HUES48 (cell line): ENCODE data around the gene ESR2.

Experiments
- H3K27ac ChIP-seq: one replicate; pipeline ENCODE4 v1.7.0; 2013; ENCODE audit warnings: low read depth, low read length, inconsistent platforms
- H3K27me3 ChIP-seq: 2 replicates; pipeline ENCODE4 v1.6.1; 2013; ENCODE audit warnings: mild to moderate bottlenecking, low read length; ENCODE audit not compliant: control insufficient read depth, insufficient read depth
- H3K36me3 ChIP-seq: 2 replicates; pipeline ENCODE4 v1.6.1; 2013; ENCODE audit warnings: low read length; ENCODE audit not compliant: control insufficient read depth, insufficient read depth
- H3K4me1 ChIP-seq: 2 replicates; pipeline ENCODE4 v1.6.1; 2013; ENCODE audit warnings: mild to moderate bottlenecking, low read length; ENCODE audit not compliant: control insufficient read depth, insufficient read depth
- H3K4me3 ChIP-seq: 2 replicates; pipeline ENCODE4 v1.5.1; 2013; ENCODE audit warnings: mild to moderate bottlenecking, low read depth, low read length
- H3K9ac ChIP-seq: 2 replicates; pipeline ENCODE4 v1.6.1; 2013; ENCODE audit warnings: mild to moderate bottlenecking, low read depth, low read length, moderate library complexity
- H3K9me3 ChIP-seq: 2 replicates; pipeline ENCODE4 v1.6.1; 2013; ENCODE audit warnings: low read length; ENCODE audit not compliant: control insufficient read depth, insufficient read depth

The ESR2 gene

DNA sequence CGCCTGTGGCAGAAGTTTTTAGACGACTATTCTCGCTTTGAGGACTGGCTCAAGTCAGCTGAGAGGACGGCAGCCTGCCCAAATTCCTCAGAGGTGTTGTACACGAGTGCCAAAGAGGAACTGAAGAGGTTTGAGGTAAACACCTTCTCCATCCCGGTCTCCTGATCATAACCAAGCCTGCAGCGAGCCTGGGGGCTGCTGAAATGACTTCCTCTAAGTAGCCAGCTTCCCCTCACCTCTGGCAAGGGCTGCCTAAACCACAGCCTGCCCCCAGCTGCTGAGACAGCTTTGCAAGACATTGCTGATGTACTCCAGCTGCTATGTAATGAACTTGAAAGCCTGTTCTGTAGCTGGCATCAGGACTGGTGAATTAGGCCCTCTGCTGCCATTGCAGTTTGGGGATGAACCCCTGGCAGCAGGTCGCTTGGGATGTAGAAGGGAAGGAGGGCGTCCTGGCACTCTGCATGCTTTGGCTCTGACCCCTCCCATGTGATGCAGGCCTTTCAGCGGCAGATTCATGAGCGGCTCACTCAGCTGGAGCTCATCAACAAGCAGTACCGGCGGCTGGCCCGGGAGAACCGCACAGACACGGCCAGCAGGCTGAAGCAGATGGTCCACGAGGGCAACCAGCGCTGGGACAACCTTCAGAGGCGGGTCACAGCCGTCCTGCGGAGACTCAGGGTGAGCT, 84.6 kb downstream of the ESR2 start:
- H3K4me3 ChIP-seq: no peak overlapping the region
- H3K27ac ChIP-seq: no peak overlapping the region
- no peak overlapping the region for H3K9ac ChIP-seq

GRCh38 chr14:64208981-64209380, 85.2 kb downstream of the ESR2 start:
- Histone ChIP-seq H3K9ac (no peak overlapping the region), H3K4me3 (no peak overlapping the region), H3K27ac (no peak overlapping the region), H3K36me3 (peaks cover 65% of the 10 kb centered on the region), H3K27me3 (no peaks in the 10 kb centered on the region), H3K4me1 (no peaks in the 10 kb centered on the region), H3K9me3 (no peaks in the 10 kb centered on the region)

More for the DNA sequence above, 84.6 kb downstream of the ESR2 start:
- Histone ChIP-seq H3K27me3 (no peaks in the 10 kb centered on the region), H3K36me3 (peaks cover 70% of the 10 kb centered on the region), H3K9me3 (no peaks in the 10 kb centered on the region), H3K4me1 (no peaks in the 10 kb centered on the region)

- no peak overlapping the region for H3K27ac ChIP-seq
- no peak overlapping the region for H3K9ac ChIP-seq
- H3K36me3 ChIP-seq: peaks cover 60% of the 10 kb centered on the region
- no peak overlapping the region for H3K4me3 ChIP-seq
- no peaks in the 10 kb centered on the region for H3K9me3 ChIP-seq
- no peaks in the 10 kb centered on the region for H3K4me1 ChIP-seq
- no peaks in the 10 kb centered on the region for H3K27me3 ChIP-seq
Measured at GRCh38 chr14:64208261-64208660, 85.9 kb downstream of the ESR2 start.

DNA sequence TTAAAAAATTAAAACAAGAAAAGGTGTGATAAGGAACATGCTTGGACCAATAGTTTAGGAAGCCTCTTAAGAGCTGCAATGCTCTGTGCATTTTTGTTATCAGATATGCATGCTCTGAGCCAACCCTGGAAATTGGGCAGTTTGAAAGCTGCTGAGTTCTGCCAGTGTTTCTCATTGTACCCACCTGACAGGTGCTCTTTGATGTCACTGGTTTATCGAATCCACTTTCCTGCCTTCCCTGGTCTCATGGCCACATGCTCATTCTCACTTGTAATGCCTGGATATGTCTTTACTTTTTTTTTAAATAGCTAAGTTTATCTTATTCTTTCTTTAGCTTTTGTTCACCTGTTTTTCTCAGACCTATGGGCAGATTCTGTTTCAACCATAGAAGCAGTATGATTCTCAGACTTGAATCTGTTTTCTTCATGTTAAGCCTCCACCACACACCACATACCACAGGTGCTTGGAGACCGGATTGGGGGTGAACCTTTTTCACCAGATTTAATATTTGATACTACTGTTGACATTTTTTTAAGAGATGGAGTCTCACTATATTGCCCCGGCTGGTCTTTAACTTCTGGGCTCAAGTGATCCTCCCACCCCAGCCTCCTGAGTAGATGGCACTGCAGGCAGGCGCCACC, 90.7 kb downstream of the ESR2 start:
- no peak overlapping the region for H3K4me3 ChIP-seq
- H3K27ac ChIP-seq: no peak overlapping the region
- peaks cover 10% of the 10 kb centered on the region for H3K4me1 ChIP-seq
- H3K9ac ChIP-seq: no peak overlapping the region
- no peaks in the 10 kb centered on the region for H3K9me3 ChIP-seq
- no peaks in the 10 kb centered on the region for H3K27me3 ChIP-seq
- peaks cover 21% of the 10 kb centered on the region for H3K36me3 ChIP-seq

- Histone ChIP-seq H3K4me1 (peaks cover 10% of the 10 kb centered on the region), H3K27me3 (no peaks in the 10 kb centered on the region), H3K4me3 (no peak overlapping the region), H3K27ac (no peak overlapping the region), H3K9me3 (no peaks in the 10 kb centered on the region), H3K9ac (no peak overlapping the region), H3K36me3 (peaks cover 14% of the 10 kb centered on the region)
Measured at GRCh38 chr14:64202716-64203115, 91.5 kb downstream of the ESR2 start.

DNA sequence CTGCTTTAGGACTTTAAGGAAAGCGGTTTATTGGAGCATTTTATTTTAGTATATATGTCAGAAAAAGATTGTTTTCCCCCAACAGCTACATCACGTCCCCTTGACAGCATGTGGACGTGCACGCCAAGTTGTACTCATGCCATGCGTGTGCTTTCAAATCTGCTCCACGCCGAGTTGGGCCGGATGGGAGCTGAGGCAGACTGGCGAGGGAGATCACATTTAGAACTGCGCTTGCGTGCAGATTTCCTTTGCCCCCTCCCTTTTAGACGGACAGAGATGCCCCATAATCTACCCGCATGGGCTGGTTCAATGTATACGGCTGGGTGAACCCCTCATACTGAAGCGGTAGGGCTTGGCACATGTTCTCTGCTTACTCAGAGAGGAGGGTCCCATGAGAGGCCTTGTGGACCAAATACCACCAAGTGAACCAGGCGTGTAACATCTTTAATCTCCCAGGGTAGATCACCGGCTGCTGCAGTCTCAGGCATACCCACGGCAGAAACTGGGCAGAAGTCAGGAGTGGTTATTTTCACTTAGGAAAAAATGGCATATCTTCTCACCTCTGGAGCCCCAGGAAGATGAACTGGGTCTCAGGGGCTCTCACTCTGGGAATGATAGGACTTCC, 92.1 kb downstream of the ESR2 start:
- H3K4me1 ChIP-seq: peaks cover 16% of the 10 kb centered on the region
- no peaks in the 10 kb centered on the region for H3K27me3 ChIP-seq

GRCh38 chr14:64201296-64201695, 92.9 kb downstream of the ESR2 start:
- Histone ChIP-seq H3K27me3 (no peaks in the 10 kb centered on the region), H3K4me3 (no peak overlapping the region), H3K36me3 (peaks cover 13% of the 10 kb centered on the region), H3K9ac (no peak overlapping the region), H3K9me3 (no peaks in the 10 kb centered on the region), H3K4me1 (peaks cover 23% of the 10 kb centered on the region), H3K27ac (no peak overlapping the region)

More for the DNA sequence above, 92.1 kb downstream of the ESR2 start:
- Histone ChIP-seq H3K27ac (no peak overlapping the region), H3K36me3 (peaks cover 13% of the 10 kb centered on the region), H3K9ac (no peak overlapping the region), H3K9me3 (no peaks in the 10 kb centered on the region), H3K4me3 (no peak overlapping the region)

DNA sequence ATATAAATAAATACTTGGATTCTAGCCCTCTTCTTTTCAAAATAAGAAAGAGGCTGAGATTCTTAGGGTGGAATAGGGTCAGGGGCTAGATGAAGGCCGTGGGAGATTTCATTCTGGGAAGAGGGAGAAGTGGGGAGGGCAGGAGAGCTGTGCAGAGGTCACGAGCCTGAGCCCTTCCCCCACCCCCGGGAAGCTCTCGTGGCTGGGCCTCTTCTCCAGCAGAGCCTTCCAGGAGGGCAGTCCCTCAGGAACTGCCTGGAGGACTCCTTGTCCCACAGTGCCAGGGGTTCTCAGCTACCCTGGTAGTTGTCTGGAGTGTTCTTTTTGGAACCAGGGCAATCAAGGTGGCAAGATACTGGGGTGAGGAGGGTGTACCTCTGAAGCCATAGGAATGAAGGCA, 94.0 kb downstream of the ESR2 start:
- H3K27ac ChIP-seq: no peak overlapping the region
- H3K36me3 ChIP-seq: peaks cover 13% of the 10 kb centered on the region
- H3K9ac ChIP-seq: no peak overlapping the region
- H3K27me3 ChIP-seq: no peaks in the 10 kb centered on the region
- H3K9me3 ChIP-seq: no peaks in the 10 kb centered on the region
- H3K4me1 ChIP-seq: peaks cover 32% of the 10 kb centered on the region
- H3K4me3 ChIP-seq: no peak overlapping the region

GRCh38 chr14:64198486-64198885, 95.7 kb downstream of the ESR2 start:
- H3K4me3 ChIP-seq: no peak overlapping the region
- H3K27ac ChIP-seq: no peak overlapping the region
- H3K36me3 ChIP-seq: peaks cover 9% of the 10 kb centered on the region; the same call in 1 of the 2 replicates

DNA sequence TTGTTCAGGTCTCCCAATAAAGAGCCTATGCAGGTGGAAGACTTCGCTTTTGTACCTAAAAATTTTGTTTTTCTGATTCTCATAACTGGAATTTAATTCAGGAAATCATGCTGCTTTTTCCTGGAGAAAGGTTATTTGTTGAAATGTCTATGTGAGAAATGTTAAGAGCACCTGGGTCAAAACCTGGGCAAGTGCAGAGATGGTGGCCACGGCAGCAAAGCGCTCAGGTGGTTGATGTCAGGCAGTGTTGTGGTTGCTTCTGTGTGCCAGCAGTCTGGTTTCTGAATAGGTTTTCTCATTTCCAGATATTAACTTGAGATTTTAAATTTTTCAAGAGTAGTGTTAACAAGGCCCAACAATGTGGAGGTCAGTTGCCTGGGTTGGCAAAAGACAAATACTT, 96.2 kb downstream of the ESR2 start:
- H3K36me3 ChIP-seq: peaks cover 4% of the 10 kb centered on the region; the same call in 1 of the 2 replicates
- H3K27ac ChIP-seq: no peak overlapping the region
- H3K4me3 ChIP-seq: no peak overlapping the region
- peaks cover 42% of the 10 kb centered on the region for H3K4me1 ChIP-seq
- H3K27me3 ChIP-seq: no peaks in the 10 kb centered on the region
- no peaks in the 10 kb centered on the region for H3K9me3 ChIP-seq
- no peak overlapping the region for H3K9ac ChIP-seq

More at GRCh38 chr14:64198486-64198885, 95.7 kb downstream of the ESR2 start:
- H3K9me3 ChIP-seq: no peaks in the 10 kb centered on the region
- H3K4me1 ChIP-seq: peaks cover 38% of the 10 kb centered on the region
- no peaks in the 10 kb centered on the region for H3K27me3 ChIP-seq
- H3K9ac ChIP-seq: no peak overlapping the region

GRCh38 chr14:64196814-64197411, 97.3 kb downstream of the ESR2 start:
- no peaks in the 10 kb centered on the region; the same call in 1 of the 2 replicates for H3K36me3 ChIP-seq
- peaks cover 50% of the 10 kb centered on the region for H3K4me1 ChIP-seq
- peak overlapping the region; percentile 48 for H3K27ac ChIP-seq
- H3K27me3 ChIP-seq: no peaks in the 10 kb centered on the region
- no peak overlapping the region for H3K9ac ChIP-seq
- peak overlapping the region; percentile 62 for H3K4me3 ChIP-seq
- no peaks in the 10 kb centered on the region for H3K9me3 ChIP-seq
